Measurements from ENCODE around the gene LACTBL1.
"Not testable (repeated sequence)": the region's sequence is repeated elsewhere in the genome, so short reads cannot be mapped to it uniquely, and the experiment has no call there.

LACTBL1 gene

GRCh38 chr1:23013657-23014056 lies 41.0 kb upstream of the LACTBL1 start:
- TF ChIP-seq ZFX (IDR thresholded peaks at IDR 0.05; ENCODE audit: borderline replicate concordance): no peak
- TF ChIP-seq CTCF (IDR thresholded peaks at IDR 0.05): no peak
- no peak overlapping the region for H3K27ac ChIP-seq

- H3K27ac ChIP-seq: not testable (repeated sequence)
These were observed 37.4 kb upstream of the LACTBL1 start for GRCh38 chr1:23010025-23010424.

- TF ChIP-seq ZFX (IDR thresholded peaks at IDR 0.05; ENCODE audit: borderline replicate concordance): no peak
- TF ChIP-seq CTCF (IDR thresholded peaks at IDR 0.05): no peak
- no peak overlapping the region for H3K27ac ChIP-seq
These were observed 36.2 kb upstream of the LACTBL1 start for GRCh38 chr1:23008901-23009300.

- TF ChIP-seq CTCF (IDR thresholded peaks at IDR 0.05) (no peak), ZFX (IDR thresholded peaks at IDR 0.05; ENCODE audit: borderline replicate concordance) (no peak)
- no peak overlapping the region for H3K27ac ChIP-seq
These were observed 34.4 kb upstream of the LACTBL1 start for GRCh38 chr1:23007106-23007505.

GRCh38 chr1:23004769-23005168 lies 32.1 kb upstream of the LACTBL1 start:
- H3K27ac ChIP-seq: not testable (repeated sequence)

GRCh38 chr1:23004112-23004511 lies 31.4 kb upstream of the LACTBL1 start:
- no peak overlapping the region for H3K27ac ChIP-seq
- TF ChIP-seq ZFX (IDR thresholded peaks at IDR 0.05; ENCODE audit: borderline replicate concordance) (no peak), CTCF (IDR thresholded peaks at IDR 0.05) (no peak)

- H3K27ac ChIP-seq: not testable (repeated sequence)
These were observed 29.6 kb upstream of the LACTBL1 start for GRCh38 chr1:23002218-23002617.

GRCh38 chr1:23000133-23000532 lies 27.5 kb upstream of the LACTBL1 start:
- H3K27ac ChIP-seq: not testable (repeated sequence)

GRCh38 chr1:22997528-22997927 lies 24.9 kb upstream of the LACTBL1 start:
- H3K27ac ChIP-seq: not testable (repeated sequence)

- TF ChIP-seq CTCF (IDR thresholded peaks at IDR 0.05) (no peak), ZFX (IDR thresholded peaks at IDR 0.05; ENCODE audit: borderline replicate concordance) (no peak)
- no peak overlapping the region for H3K27ac ChIP-seq
These were observed 23.1 kb upstream of the LACTBL1 start for GRCh38 chr1:22995774-22996173.

- not testable (repeated sequence) for H3K27ac ChIP-seq
These were observed 20.6 kb upstream of the LACTBL1 start for GRCh38 chr1:22993220-22993795.

- not testable (repeated sequence) for H3K27ac ChIP-seq
These were observed 19.7 kb upstream of the LACTBL1 start for GRCh38 chr1:22992384-22992783.

Measured in 22Rv1 (cell line).